Neural progenitor cell (in vitro differentiated cells): ENCODE data around the gene SCN8A. TPM values are rescaled to one million over a fixed set of nuclear protein-coding genes. Genes with fewer than 3 reads are reported as not detected.

Source experiments
- DNase-seq: peaks from one replicate; pipeline ENCODE4 v3.0.0-alpha.2; 2016; ENCODE audit warnings: low spot score
- H2AFZ ChIP-seq: fragments of 200-600 bp; sonication (generic); replicated peaks from 2 replicates; pipeline ENCODE4 v1.6.1; 2016; ENCODE audit warnings: antibody characterized with exemption
- H3F3A ChIP-seq: fragments of 200-600 bp; sonication (generic); 2 replicates; pipeline ENCODE4 v1.6.1; 2016; ENCODE audit warnings: antibody characterized with exemption, low read depth
- H3K27ac ChIP-seq: fragments of 200-600 bp; sonication (generic); 2 replicates; pipeline ENCODE4 v1.5.1; 2016; ENCODE audit warnings: mild to moderate bottlenecking
- H3K27me3 ChIP-seq: fragments of 200-600 bp; sonication (generic); 2 replicates; pipeline ENCODE4 v1.6.1; 2016; ENCODE audit warnings: mild to moderate bottlenecking, moderate library complexity
- H3K36me3 ChIP-seq: fragments of 200-600 bp; sonication (generic); 2 replicates; pipeline ENCODE4 v1.5.1; 2016
- H3K4me1 ChIP-seq: fragments of 200-600 bp; sonication (generic); 2 replicates; pipeline ENCODE4 v1.6.1; 2016; ENCODE audit warnings: mixed run types
- H3K4me2 ChIP-seq: fragments of 200-600 bp; sonication (generic); 2 replicates; pipeline ENCODE4 v1.6.1; 2016
- H3K4me3 ChIP-seq: fragments of 200-600 bp; sonication (generic); 2 replicates; pipeline ENCODE4 v1.5.1; 2016
- H3K79me2 ChIP-seq: fragments of 200-600 bp; sonication (generic); 2 replicates; pipeline ENCODE4 v1.6.1; 2016; ENCODE audit warnings: low read depth
- H3K9ac ChIP-seq: fragments of 200-600 bp; sonication (generic); 2 replicates; pipeline ENCODE4 v1.6.1; 2016
- H3K9me3 ChIP-seq: fragments of 200-600 bp; sonication (generic); 2 replicates; pipeline ENCODE4 v1.5.1; 2016; ENCODE audit warnings: low read depth
- H4K20me1 ChIP-seq: fragments of 200-600 bp; sonication (generic); 2 replicates; pipeline ENCODE4 v1.6.1; 2016; ENCODE audit warnings: low read depth
- H3K27ac Mint-ChIP-seq: 3 replicates; pipeline ENCODE4 v1.8.0; 2021; ENCODE audit warnings: mixed read lengths
- H3K27me3 Mint-ChIP-seq: 2 replicates; pipeline ENCODE4 v1.8.0; 2022; ENCODE audit warnings: low read depth, mild to moderate bottlenecking, inconsistent platforms, moderate library complexity, mixed read lengths; ENCODE audit not compliant: insufficient read depth
- H3K36me3 Mint-ChIP-seq: 3 replicates; pipeline ENCODE4 v1.8.0; 2021; ENCODE audit warnings: mixed read lengths
- H3K4me1 Mint-ChIP-seq: 3 replicates; pipeline ENCODE4 v1.8.0; 2021; ENCODE audit warnings: mixed read lengths
- H3K4me3 Mint-ChIP-seq: 3 replicates; pipeline ENCODE4 v1.8.0; 2021; ENCODE audit warnings: mild to moderate bottlenecking, moderate library complexity, mixed read lengths
- H3K9me3 Mint-ChIP-seq: 3 replicates; pipeline ENCODE4 v1.8.0; 2020; ENCODE audit warnings: mixed read lengths
- CTCF ChIP-seq: fragments of 200-600 bp; sonication (generic); IDR thresholded peaks from 2 replicates; pipeline ENCODE4 v1.5.1; 2017; ENCODE audit warnings: antibody characterized with exemption, mild to moderate bottlenecking
- EZH2 ChIP-seq: fragments of 200-600 bp; sonication (generic); IDR thresholded peaks from 2 replicates; pipeline ENCODE4 v1.6.1; 2017; ENCODE audit warnings: antibody characterized with exemption, mild to moderate bottlenecking, moderate library complexity
- EZH2phosphoT487 ChIP-seq: fragments of 200-600 bp; sonication (generic); IDR thresholded peaks from 2 replicates; pipeline ENCODE4 v1.6.1; 2017; ENCODE audit warnings: antibody characterized with exemption
- total RNA-seq: library from RNA; depleted of rRNA; stranded (reverse); fragments of >200 nt; gene quantifications from 2 replicates; pipeline ENCODE4 v1.2.3, GENCODE V29; 2015; ENCODE audit warnings: low replicate concordance

SCN8A gene
- total RNA-seq, 1 donor from 2014 or later: 14.2 TPM

DNA sequence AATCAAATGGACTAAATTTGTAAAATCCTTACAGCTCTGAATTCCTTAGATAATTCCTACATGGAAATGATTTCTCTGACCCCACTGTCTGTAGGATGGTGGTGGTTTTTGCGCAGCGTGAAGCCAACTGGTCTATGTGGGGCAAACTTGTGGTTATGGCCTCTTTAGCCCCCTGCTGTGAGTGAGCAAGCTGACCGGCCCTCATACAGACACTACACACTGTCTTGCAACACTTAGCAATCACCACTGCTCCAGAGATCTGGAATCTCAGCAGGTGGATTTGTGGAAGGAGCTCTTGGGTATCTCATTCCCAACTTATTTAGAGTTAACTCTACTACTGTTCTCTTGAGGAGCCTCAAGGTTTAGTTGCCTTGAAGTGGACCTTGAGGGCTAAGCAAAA lies 70.2 kb downstream of the SCN8A start:
- Histone ChIP-seq H3K4me3 (no peak overlapping the region), H3K79me2 (peaks cover 9% of the 10 kb centered on the region), H3K27me3 (no peaks in the 10 kb centered on the region), H3K27ac (no peak overlapping the region), H3K9ac (no peak overlapping the region), H3K36me3 (no peaks in the 10 kb centered on the region), H2AFZ (no peak overlapping the region), H3K9me3 (no peaks in the 10 kb centered on the region), H4K20me1 (no peaks in the 10 kb centered on the region), H3K4me2 (no peak overlapping the region), H3K4me1 (peaks cover 11% of the 10 kb centered on the region), H3F3A (peaks cover 5% of the 10 kb centered on the region)
- Mint-ChIP-seq H3K27me3 (no peaks in the 10 kb centered on the region), H3K4me1 (peaks cover 28% of the 10 kb centered on the region), H3K9me3 (peaks cover 15% of the 10 kb centered on the region), H3K36me3 (peaks cover 27% of the 10 kb centered on the region), H3K27ac (no peak overlapping the region), H3K4me3 (no peak overlapping the region)
- DNase-seq: no peak
- TF ChIP-seq CTCF (no peak), EZH2 (no peak), EZH2phosphoT487 (no peak)

- H3K27me3 Mint-ChIP-seq: no peaks in the 10 kb centered on the region
- H3K79me2 ChIP-seq: peaks cover 9% of the 10 kb centered on the region
- peaks cover 11% of the 10 kb centered on the region for H3F3A ChIP-seq
- H3K4me3 ChIP-seq: no peak overlapping the region
- no peaks in the 10 kb centered on the region for H3K27me3 ChIP-seq
- H3K4me1 ChIP-seq: peaks cover 17% of the 10 kb centered on the region
- H3K4me1 Mint-ChIP-seq: peaks cover 34% of the 10 kb centered on the region
- no peak overlapping the region for H3K27ac Mint-ChIP-seq
- no peaks in the 10 kb centered on the region for H4K20me1 ChIP-seq
- no peak for TF ChIP-seq EZH2
- TF ChIP-seq EZH2phosphoT487: no peak
- no peak for TF ChIP-seq CTCF
- H3K9ac ChIP-seq: no peak overlapping the region
- no peak overlapping the region for H3K27ac ChIP-seq
- no peak overlapping the region for H3K4me2 ChIP-seq
- H3K9me3 Mint-ChIP-seq: peaks cover 10% of the 10 kb centered on the region
- H3K36me3 Mint-ChIP-seq: peaks cover 24% of the 10 kb centered on the region
- H3K36me3 ChIP-seq: no peaks in the 10 kb centered on the region
- no peak for DNase-seq
- H2AFZ ChIP-seq: no peak overlapping the region
- H3K9me3 ChIP-seq: no peaks in the 10 kb centered on the region
- no peak overlapping the region for H3K4me3 Mint-ChIP-seq
These were observed 70.8 kb downstream of the SCN8A start for GRCh38 chr12:51661836-51662235.

- H3K9me3 Mint-ChIP-seq: peaks cover 5% of the 10 kb centered on the region
- peaks cover 37% of the 10 kb centered on the region for H3K4me1 Mint-ChIP-seq
- H2AFZ ChIP-seq: no peak overlapping the region
- no peaks in the 10 kb centered on the region for H4K20me1 ChIP-seq
- H3K27ac Mint-ChIP-seq: no peak overlapping the region
- no peaks in the 10 kb centered on the region for H3K36me3 ChIP-seq
- no peak for DNase-seq
- peaks cover 7% of the 10 kb centered on the region for H3K79me2 ChIP-seq
- no peak overlapping the region for H3K4me3 ChIP-seq
- no peak overlapping the region for H3K27ac ChIP-seq
- H3F3A ChIP-seq: peaks cover 13% of the 10 kb centered on the region
- H3K27me3 Mint-ChIP-seq: no peaks in the 10 kb centered on the region
- H3K9ac ChIP-seq: no peak overlapping the region
- TF ChIP-seq EZH2phosphoT487 (no peak), EZH2 (no peak), CTCF (no peak)
- no peaks in the 10 kb centered on the region for H3K27me3 ChIP-seq
- no peak overlapping the region for H3K4me3 Mint-ChIP-seq
- no peak overlapping the region for H3K4me2 ChIP-seq
- H3K4me1 ChIP-seq: peaks cover 23% of the 10 kb centered on the region
- no peaks in the 10 kb centered on the region for H3K9me3 ChIP-seq
- peaks cover 22% of the 10 kb centered on the region for H3K36me3 Mint-ChIP-seq
These were observed 71.7 kb downstream of the SCN8A start for GRCh38 chr12:51662728-51663154.
